ENCODE data around the gene PPP1R7. TPM values are rescaled to one million over a fixed set of nuclear protein-coding genes. Genes with fewer than 3 reads are reported as not detected.

Gene PPP1R7
- polyA plus RNA-seq, 3 donors from 2014 or later = 108 to 138 (median 132) TPM

GRCh38 chr2:241139531-241140444 lies 10.5 kb upstream of the PPP1R7 start:
- H3K4me1 Mint-ChIP-seq = no peaks in the 10 kb centered on the region
- H3K9me3 Mint-ChIP-seq = no peaks in the 10 kb centered on the region
- no peak overlapping the region for H3K4me3 Mint-ChIP-seq
- no peak for DNase-seq
- no peaks in the 10 kb centered on the region for H3K27me3 Mint-ChIP-seq (ENCODE audit: low read depth in 3 of 3)
- H3K36me3 Mint-ChIP-seq = peaks cover 0 to 17% (median 12%) of the 10 kb centered on the region in 3 donors
- H3K27ac Mint-ChIP-seq = no peak overlapping the region

- H3K36me3 Mint-ChIP-seq = peaks cover 0 to 17% (median 12%) of the 10 kb centered on the region in 3 donors
- H3K9me3 Mint-ChIP-seq = no peaks in the 10 kb centered on the region
- H3K4me3 Mint-ChIP-seq = no peak overlapping the region
- H3K4me1 Mint-ChIP-seq = no peaks in the 10 kb centered on the region
- no peak overlapping the region for H3K27ac Mint-ChIP-seq
- H3K27me3 Mint-ChIP-seq (ENCODE audit: low read depth in 3 of 3) = no peaks in the 10 kb centered on the region
- no peak for DNase-seq
Observed at GRCh38 chr2:241140445-241140840, 9.8 kb upstream of the PPP1R7 start.

- DNase-seq = no peak
- Mint-ChIP-seq H3K27me3 (ENCODE audit: low read depth in 3 of 3) (no peaks in the 10 kb centered on the region), H3K36me3 (peaks cover 0 to 16% (median 15%) of the 10 kb centered on the region in 3 donors), H3K27ac (no peak overlapping the region), H3K4me3 (no peak overlapping the region), H3K4me1 (no peaks in the 10 kb centered on the region), H3K9me3 (no peaks in the 10 kb centered on the region)
Observed at GRCh38 chr2:241141214-241141770, 9.0 kb upstream of the PPP1R7 start.

GRCh38 chr2:241142063-241142462 lies 8.2 kb upstream of the PPP1R7 start:
- no peaks in the 10 kb centered on the region for H3K27me3 Mint-ChIP-seq (ENCODE audit: low read depth in 3 of 3)
- no peaks in the 10 kb centered on the region for H3K9me3 Mint-ChIP-seq
- H3K36me3 Mint-ChIP-seq = peaks cover 0 to 18% (median 14%) of the 10 kb centered on the region in 3 donors
- DNase-seq = no peak
- H3K4me1 Mint-ChIP-seq = no peaks in the 10 kb centered on the region
- no peak overlapping the region for H3K4me3 Mint-ChIP-seq
- no peak overlapping the region for H3K27ac Mint-ChIP-seq

GRCh38 chr2:241142593-241142992 lies 7.7 kb upstream of the PPP1R7 start:
- H3K4me3 Mint-ChIP-seq = no peak overlapping the region

GRCh38 chr2:241146286-241146685 lies 4.0 kb upstream of the PPP1R7 start:
- Mint-ChIP-seq H3K4me1 (peaks cover 18 to 28% of the 10 kb centered on the region in 2 donors), H3K36me3 (peaks cover 0 to 10% (median 4%) of the 10 kb centered on the region in 3 donors), H3K27ac (no peak overlapping the region), H3K9me3 (no peaks in the 10 kb centered on the region), H3K4me3 (no peak overlapping the region), H3K27me3 (ENCODE audit: low read depth in 3 of 3) (peaks cover under 1 to 4% (median 3%) of the 10 kb centered on the region in 3 donors)
- no peak for DNase-seq

More at GRCh38 chr2:241142593-241142992, 7.7 kb upstream of the PPP1R7 start:
- H3K36me3 Mint-ChIP-seq = peaks cover 0 to 18% (median 14%) of the 10 kb centered on the region in 3 donors
- H3K27me3 Mint-ChIP-seq (ENCODE audit: low read depth in 3 of 3) = no peaks in the 10 kb centered on the region
- no peaks in the 10 kb centered on the region for H3K9me3 Mint-ChIP-seq
- no peak overlapping the region for H3K27ac Mint-ChIP-seq
- DNase-seq = no peak
- H3K4me1 Mint-ChIP-seq = no peaks in the 10 kb centered on the region

GRCh38 chr2:241147336-241147735 lies 2.9 kb upstream of the PPP1R7 start:
- no peak overlapping the region for H3K27ac Mint-ChIP-seq
- H3K36me3 Mint-ChIP-seq = peaks cover 0 to 6% (median 0%) of the 10 kb centered on the region in 3 donors
- H3K9me3 Mint-ChIP-seq = no peaks in the 10 kb centered on the region
- H3K27me3 Mint-ChIP-seq (ENCODE audit: low read depth in 3 of 3) = peaks cover 2 to 4% (median 3%) of the 10 kb centered on the region in 3 donors
- no peak for DNase-seq
- peak overlapping the region in 4 of 5 donors; percentile 46 to 99 (median 73) for H3K4me3 Mint-ChIP-seq
- peaks cover 29 to 38% of the 10 kb centered on the region in 2 donors for H3K4me1 Mint-ChIP-seq

- peak overlapping the region; percentile 91 to 99 (median 95) for H3K4me3 Mint-ChIP-seq
- peaks cover 30 to 39% of the 10 kb centered on the region in 2 donors for H3K4me1 Mint-ChIP-seq
Observed at GRCh38 chr2:241148239-241148638, 2.0 kb upstream of the PPP1R7 start.

GRCh38 chr2:241148891-241149674 lies 1.2 kb upstream of the PPP1R7 start, which contains the start of gene PASK:
PASK (minus strand) TSS chr2:241149472; CDS start chr2:241143032, 6,440 bp downstream.
- H3K27me3 Mint-ChIP-seq (ENCODE audit: low read depth in 3 of 3) = peaks cover 2 to 4% (median 3%) of the 10 kb centered on the region in 3 donors
- H3K4me3 Mint-ChIP-seq = peak within 1 kb of the TSS; percentile 95 to 100 (median 99)
- peak; percentile 87 to 89 (median 88) for DNase-seq
- peak within 1 kb of the TSS; percentile 90 to 97 (median 94) for H3K27ac Mint-ChIP-seq
- no peaks in the 10 kb centered on the region for H3K9me3 Mint-ChIP-seq
- H3K36me3 Mint-ChIP-seq = peaks cover 2 to 6% (median 4%) of the 10 kb centered on the region in 3 donors
- H3K4me1 Mint-ChIP-seq = peaks cover 30 to 39% of the 10 kb centered on the region in 2 donors

More at GRCh38 chr2:241148239-241148638, 2.0 kb upstream of the PPP1R7 start:
- H3K27ac Mint-ChIP-seq = peak overlapping the region; percentile 56 to 94 (median 76)
- no peaks in the 10 kb centered on the region for H3K9me3 Mint-ChIP-seq
- H3K27me3 Mint-ChIP-seq (ENCODE audit: low read depth in 3 of 3) = peaks cover 2 to 4% (median 3%) of the 10 kb centered on the region in 3 donors
- H3K36me3 Mint-ChIP-seq = peaks cover 0 to 6% (median 1%) of the 10 kb centered on the region in 3 donors
- DNase-seq = no peak

GRCh38 chr2:241149675-241149924 lies 667 bp upstream of the PPP1R7 start:
- Mint-ChIP-seq H3K9me3 (no peaks in the 10 kb centered on the region), H3K4me3 (peak overlapping the region; percentile 95 to 100 (median 97)), H3K27me3 (ENCODE audit: low read depth in 3 of 3) (peaks cover 2 to 4% (median 3%) of the 10 kb centered on the region in 3 donors), H3K36me3 (peaks cover 2 to 6% (median 4%) of the 10 kb centered on the region in 3 donors), H3K27ac (peak overlapping the region; percentile 77 to 94 (median 86)), H3K4me1 (peaks cover 30 to 39% of the 10 kb centered on the region in 2 donors)
- DNase-seq = no peak

- H3K36me3 Mint-ChIP-seq = peaks cover 4 to 6% (median 6%) of the 10 kb centered on the region in 3 donors
- no peak for DNase-seq
Observed at GRCh38 chr2:241150660-241151530, 628 bp downstream of the PPP1R7 start.

GRCh38 chr2:241151934-241152660 lies 1.8 kb downstream of the PPP1R7 start:
- Mint-ChIP-seq H3K36me3 (peaks cover 0 to 6% (median 4%) of the 10 kb centered on the region in 3 donors), H3K4me3 (peak overlapping the region; percentile 94 to 100 (median 96)), H3K9me3 (no peaks in the 10 kb centered on the region), H3K27me3 (ENCODE audit: low read depth in 3 of 3) (peaks cover 2 to 4% (median 3%) of the 10 kb centered on the region in 3 donors), H3K4me1 (peaks cover 34 to 50% of the 10 kb centered on the region in 2 donors), H3K27ac (peak overlapping the region in 2 of 6 donors; percentile 16 to 54)
- DNase-seq = no peak

More at GRCh38 chr2:241150660-241151530, 628 bp downstream of the PPP1R7 start:
- Mint-ChIP-seq H3K4me3 (peak overlapping the region; percentile 95 to 100 (median 97)), H3K4me1 (peaks cover 32 to 44% of the 10 kb centered on the region in 2 donors), H3K27ac (peak overlapping the region in 5 of 6 donors; percentile 90 to 95 (median 91)), H3K9me3 (no peaks in the 10 kb centered on the region), H3K27me3 (ENCODE audit: low read depth in 3 of 3) (peaks cover 2 to 4% (median 3%) of the 10 kb centered on the region in 3 donors)
